Measurements from ENCODE around the gene CMTR1.
"Not testable (repeated sequence)": the region's sequence is repeated elsewhere in the genome, so short reads cannot be mapped to it uniquely, and the experiment has no call there.

CMTR1 gene

DNA sequence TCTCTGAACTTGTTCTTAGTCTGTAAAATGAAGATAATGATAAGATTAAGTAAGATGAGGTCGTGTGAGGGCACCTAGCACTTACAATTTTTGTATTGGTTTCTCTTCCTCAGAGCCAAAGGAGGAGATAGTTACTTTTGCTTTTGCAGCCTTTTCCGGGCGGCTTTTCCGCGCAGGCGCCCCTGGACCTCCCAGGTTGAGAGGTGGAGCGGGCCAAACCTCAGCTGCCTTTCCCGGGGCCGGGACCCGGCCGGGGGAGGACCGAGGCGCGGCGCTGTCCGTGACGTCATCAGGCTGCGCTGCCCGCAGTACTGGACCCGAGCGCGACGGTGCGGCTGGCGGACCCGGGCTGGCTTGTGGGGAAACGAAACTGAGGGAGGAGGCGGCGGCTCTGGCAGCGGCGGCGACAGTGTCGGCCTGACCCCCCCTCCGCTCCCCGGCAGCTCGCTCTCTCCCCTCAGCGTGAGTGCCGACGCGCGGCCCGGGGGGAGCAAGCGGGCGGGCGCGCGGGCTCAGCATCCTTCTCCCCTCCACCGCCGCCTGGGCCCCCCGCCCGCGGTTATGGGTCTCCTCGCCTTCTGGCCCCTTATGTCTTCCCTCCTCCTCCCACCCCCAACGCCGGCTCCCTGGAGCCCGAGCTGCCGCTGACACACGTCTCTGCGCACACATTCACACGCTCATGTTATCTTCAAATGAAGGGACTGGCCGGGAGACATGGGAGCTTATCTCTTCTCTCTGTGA, at the start of gene CMTR1:
Gene CMTR1, plus strand, starts transcription at position 306 of the 741 bp plus-strand sequence. CDS start 2,409 bp downstream, outside the sequence.
- DNase-seq, result peak; percentile 93 to 95 (median 94)

DNA sequence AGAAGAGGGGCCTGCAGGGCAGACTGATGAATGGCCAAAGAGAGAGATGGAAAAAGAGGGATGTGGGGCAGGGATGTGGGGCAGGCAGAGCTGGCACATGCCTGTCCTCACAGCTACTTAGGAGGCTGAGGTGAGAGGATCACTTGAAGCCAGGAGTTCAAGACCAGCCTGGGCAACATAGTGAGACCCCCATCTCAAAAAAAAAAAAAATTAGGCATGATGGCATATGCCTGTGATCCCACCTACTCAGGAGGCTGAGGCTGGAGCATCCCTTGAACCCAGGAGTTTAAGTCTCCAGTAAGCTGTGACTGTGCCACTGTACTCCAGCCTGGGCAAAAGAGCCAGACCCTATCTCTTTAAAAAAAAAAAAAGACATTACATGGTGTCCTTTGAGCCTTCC, 44.4 kb upstream of the CMTR1 start:
- DNase-seq, result no peak

- DNase-seq, result no peak
Observed at GRCh38 chr6:37389857-37390256, 43.2 kb upstream of the CMTR1 start.

DNA sequence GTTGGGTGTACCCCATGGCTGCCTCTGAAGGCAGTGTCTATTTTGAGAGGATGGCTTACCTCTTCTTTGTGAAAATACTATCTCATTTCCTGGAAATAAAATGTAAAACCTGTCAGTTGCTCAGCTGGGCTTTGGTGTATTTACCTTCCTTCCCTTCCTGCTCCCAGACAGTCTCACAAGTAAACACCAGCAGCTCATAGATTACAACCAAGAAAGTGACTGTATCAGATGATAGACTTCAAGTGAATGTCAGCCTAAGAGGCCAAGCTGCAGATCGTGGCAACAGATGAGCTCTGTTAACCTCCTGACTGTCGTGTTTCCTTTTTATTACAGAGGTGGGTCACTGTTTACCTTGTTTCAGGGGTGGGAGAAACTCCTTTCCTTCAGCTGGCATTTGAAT, 41.9 kb upstream of the CMTR1 start:
- DNase-seq, result no peak

- no peak for DNase-seq
Observed at GRCh38 chr6:37392821-37393220, 40.2 kb upstream of the CMTR1 start.

DNA sequence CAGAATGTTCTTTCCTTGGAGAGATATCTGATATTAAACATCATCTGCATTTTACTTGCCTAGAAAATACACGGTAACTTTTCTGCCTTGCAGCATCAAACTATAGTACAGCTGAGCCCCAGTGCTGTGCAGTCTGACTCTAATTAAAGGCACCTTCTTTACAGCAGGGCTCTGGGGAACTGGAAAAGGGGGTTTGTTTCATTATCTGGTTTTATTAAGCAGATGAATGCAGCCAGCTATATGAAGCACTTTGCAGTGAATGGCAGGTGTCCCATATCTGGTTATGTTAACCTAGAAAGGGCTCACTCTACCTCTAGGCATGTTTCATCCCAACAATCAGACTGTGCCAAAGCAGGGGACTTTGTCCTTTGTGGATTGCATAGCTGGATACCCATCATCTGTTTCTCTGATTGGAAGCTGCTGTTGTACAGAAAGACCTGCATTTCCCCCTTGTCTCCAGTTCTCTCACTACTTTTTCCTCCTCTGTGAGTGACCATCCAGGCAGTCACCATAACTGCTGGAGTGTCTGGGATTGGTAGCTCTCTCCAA, 39.6 kb upstream of the CMTR1 start:
- DNase-seq, result no peak

DNA sequence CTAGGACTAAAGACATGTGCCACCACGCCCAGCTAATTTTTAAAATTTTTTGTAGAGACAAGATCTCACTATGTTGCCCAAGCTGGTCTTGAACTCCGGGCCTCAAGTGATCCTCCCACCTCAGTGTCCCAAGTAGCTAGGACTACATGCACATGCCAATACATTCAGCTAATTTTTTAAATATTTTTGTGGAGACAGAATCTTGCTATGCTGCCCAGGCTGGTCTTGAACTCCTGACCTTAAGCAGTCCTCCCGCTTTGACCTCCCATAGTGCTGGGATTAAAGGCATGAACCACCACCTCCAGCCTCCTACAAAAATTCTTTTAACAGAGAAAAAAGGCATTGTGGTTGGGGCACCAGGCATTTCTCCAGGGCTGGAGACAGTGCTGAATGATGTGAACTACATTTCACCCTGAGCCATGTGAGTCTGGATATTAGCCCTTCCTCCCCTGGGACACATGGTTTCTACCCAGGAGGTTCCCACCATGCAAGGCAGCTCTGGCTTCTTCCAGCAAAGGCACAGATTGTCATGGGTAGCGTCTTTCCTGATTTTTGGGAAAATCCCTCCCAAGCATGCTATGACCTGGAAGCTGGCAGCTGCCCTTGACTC, 36.3 kb upstream of the CMTR1 start:
- DNase-seq, result no peak

DNA sequence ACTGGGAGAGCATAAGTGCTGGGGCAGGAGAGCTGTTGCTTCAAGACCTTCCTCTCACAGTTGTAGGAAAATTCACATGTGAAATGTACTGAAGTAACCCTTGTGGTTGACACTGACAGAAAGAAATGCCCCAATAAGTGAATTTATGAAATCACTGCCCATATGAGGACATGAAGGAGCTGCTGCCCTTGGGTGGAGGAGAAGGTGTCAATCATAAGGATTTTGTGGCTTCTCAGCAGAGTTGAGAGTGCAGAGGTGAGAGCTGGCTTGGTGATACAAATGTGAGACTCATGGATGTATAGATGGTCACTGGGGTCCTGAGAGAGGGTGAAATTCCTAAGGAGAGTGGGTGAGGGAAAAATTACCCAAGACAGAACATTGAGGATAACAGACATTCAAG, 33.9 kb upstream of the CMTR1 start:
- no peak for DNase-seq

- DNase-seq, result no peak
Observed at GRCh38 chr6:37399795-37400490, 33.1 kb upstream of the CMTR1 start.

GRCh38 chr6:37401658-37402057, 31.4 kb upstream of the CMTR1 start:
- DNase-seq, result not testable (repeated sequence)

GRCh38 chr6:37406726-37407341, 26.2 kb upstream of the CMTR1 start:
- no peak for DNase-seq

- no peak for DNase-seq
Observed at GRCh38 chr6:37407948-37408347, 25.1 kb upstream of the CMTR1 start.

DNA sequence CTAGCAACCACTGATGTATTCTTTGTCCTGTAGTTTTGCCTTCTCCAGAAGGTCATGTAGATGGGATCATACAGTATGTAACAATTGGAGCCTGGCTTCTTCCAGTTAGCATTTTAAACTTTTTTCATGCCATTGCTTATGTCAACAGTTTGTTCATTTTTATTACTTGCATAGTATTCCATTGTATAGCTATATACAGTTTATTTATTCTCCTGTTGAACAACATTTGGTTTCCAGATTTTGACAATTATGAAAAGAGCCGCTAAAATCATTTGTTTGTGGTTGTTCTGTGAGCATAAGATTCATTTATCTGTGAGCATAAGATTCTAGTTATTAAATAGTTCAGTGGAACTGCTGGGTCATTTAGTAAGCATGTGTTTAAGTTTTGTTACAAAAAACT, 23.5 kb upstream of the CMTR1 start:
- DNase-seq, result no peak

DNA sequence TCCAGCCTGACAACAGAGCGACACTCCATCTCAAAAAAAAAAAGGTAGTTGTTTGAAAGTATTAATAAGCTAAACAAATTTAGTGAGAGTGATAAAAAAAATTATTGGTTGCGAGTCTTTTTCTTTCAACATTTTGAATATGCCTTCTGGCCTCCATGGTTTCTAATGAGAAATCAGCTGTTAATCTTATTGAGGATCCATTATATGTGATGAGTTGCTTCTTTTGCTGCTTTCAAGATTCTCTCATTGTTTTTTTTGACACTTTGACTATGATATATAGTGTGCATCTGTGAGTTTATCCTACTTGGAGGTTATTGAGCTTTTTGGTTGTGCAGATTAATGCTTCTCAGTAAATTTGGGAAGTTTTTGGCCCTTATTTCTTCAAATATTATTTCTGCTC, 15.6 kb upstream of the CMTR1 start:
- DNase-seq, result no peak

GRCh38 chr6:37418722-37419121, 14.3 kb upstream of the CMTR1 start:
- no peak for DNase-seq

- DNase-seq, result no peak
Observed at GRCh38 chr6:37426058-37426944, 6.7 kb upstream of the CMTR1 start.

GRCh38 chr6:37426945-37427510, 6.0 kb upstream of the CMTR1 start:
- DNase-seq, result no peak

GRCh38 chr6:37429352-37429750, 3.7 kb upstream of the CMTR1 start:
- no peak for DNase-seq

GRCh38 chr6:37432590-37432915, 468 bp upstream of the CMTR1 start:
- no peak for DNase-seq

DNA sequence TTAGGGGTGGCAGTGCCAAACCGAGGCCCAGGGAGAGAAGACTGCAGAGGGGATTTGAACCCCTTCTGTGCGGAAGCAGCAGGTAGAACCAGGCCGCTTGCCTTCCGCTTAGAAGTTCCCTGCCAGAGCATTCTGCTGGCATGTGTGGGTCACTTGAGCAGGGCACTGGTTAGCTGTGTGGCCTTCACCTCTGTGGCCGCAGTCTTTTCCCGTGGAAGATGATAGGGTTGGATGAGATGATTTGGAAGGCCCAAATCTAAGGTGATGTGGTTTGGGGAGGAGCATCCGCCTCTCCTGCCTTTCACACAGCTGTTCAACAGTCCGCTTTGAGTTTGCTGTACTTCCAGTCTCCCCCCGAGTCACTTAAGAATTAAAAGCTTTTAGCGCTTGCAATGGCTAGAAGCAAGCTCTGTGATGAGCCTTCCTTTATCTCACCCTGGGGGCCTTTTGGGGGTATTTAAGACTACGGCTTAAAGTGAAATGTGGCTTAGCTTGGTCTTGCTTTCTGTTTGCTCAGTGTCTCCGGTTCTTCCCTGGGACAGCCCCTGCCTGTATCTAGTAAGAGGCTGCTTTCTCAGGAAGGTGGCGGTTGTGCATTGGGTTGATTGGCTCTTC, 743 bp downstream of the CMTR1 start:
- DNase-seq, result peak in 1 of 4 experiments; percentile 46

- DNase-seq, result no peak
Observed at GRCh38 chr6:37435373-37435772, 2.4 kb downstream of the CMTR1 start.

GRCh38 chr6:37435816-37436215, 2.8 kb downstream of the CMTR1 start:
- DNase-seq, result no peak
